ENCODE results near the gene HRCT1.

- no peak for TF ChIP-seq EZH2 (IDR thresholded peaks at IDR 0.05; ENCODE audit: borderline replicate concordance, insufficient read depth, low read depth, low read length, poor library complexity, severe bottlenecking)
- no peak for TF ChIP-seq CTCF (IDR thresholded peaks at IDR 0.05)
Measured at GRCh38 chr9:35939679-35940250, 33.8 kb downstream of the HRCT1 start.
